Measurements from ENCODE around the gene ZNF174. TPM values are rescaled to one million over a fixed set of nuclear protein-coding genes. Genes with fewer than 3 reads are reported as not detected.

ZNF174 gene
- total RNA-seq, 1 donor from 2014 or later, result 14.9 TPM

GRCh38 chr16:3408561-3409197 is 7.7 kb downstream of the ZNF174 start:
- TF ChIP-seq, protein P1, sequence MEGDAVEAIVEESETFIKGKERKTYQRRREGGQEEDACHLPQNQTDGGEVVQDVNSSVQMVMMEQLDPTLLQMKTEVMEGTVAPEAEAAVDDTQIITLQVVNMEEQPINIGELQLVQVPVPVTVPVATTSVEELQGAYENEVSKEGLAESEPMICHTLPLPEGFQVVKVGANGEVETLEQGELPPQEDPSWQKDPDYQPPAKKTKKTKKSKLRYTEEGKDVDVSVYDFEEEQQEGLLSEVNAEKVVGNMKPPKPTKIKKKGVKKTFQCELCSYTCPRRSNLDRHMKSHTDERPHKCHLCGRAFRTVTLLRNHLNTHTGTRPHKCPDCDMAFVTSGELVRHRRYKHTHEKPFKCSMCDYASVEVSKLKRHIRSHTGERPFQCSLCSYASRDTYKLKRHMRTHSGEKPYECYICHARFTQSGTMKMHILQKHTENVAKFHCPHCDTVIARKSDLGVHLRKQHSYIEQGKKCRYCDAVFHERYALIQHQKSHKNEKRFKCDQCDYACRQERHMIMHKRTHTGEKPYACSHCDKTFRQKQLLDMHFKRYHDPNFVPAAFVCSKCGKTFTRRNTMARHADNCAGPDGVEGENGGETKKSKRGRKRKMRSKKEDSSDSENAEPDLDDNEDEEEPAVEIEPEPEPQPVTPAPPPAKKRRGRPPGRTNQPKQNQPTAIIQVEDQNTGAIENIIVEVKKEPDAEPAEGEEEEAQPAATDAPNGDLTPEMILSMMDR (conservative IDR thresholded peaks at IDR 0.05), result no peak
- Mint-ChIP-seq H3K9me3 (peaks cover 7% of the 10 kb centered on the region), H3K27ac (no peak overlapping the region), H3K4me3 (no peak overlapping the region), H3K4me1 (ENCODE audit: unreplicated experiment) (no peaks in the 10 kb centered on the region), H3K36me3 (peaks cover 73% of the 10 kb centered on the region), H3K27me3 (no peaks in the 10 kb centered on the region)
- DNase-seq (ENCODE audit: extremely low spot score, unreplicated experiment), result no peak

- Mint-ChIP-seq H3K4me3 (no peak overlapping the region), H3K27ac (no peak overlapping the region), H3K36me3 (peaks cover 24% of the 10 kb centered on the region), H3K9me3 (peaks cover 3% of the 10 kb centered on the region), H3K27me3 (no peaks in the 10 kb centered on the region), H3K4me1 (ENCODE audit: unreplicated experiment) (no peaks in the 10 kb centered on the region)
- no peak for DNase-seq (ENCODE audit: extremely low spot score, unreplicated experiment)
- TF ChIP-seq, protein P1 (conservative IDR thresholded peaks at IDR 0.05), result no peak
These were observed 12.8 kb downstream of the ZNF174 start for GRCh38 chr16:3413730-3414379.

DNA sequence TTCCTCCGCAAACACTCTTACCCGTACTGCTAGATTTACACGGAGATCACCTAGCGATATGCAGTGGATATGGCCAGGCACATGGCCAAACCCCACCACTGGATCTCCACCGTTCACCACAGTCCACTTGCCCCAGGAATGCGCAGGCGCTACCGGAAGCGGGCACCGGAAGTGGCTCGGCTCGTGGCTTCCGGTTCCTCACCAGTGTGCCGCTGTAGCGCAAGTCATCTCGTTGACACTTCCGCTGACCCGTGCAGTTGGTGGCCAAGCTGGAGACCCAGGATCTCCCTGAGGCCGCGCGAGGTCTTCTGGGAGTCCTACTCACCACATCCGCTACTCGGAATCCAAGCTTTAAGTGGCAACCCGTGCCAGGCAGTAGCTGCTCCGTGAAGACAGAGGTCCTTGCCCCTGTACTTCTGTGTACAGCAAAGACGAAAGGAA is 30.8 kb downstream of the ZNF174 start:
- no peak overlapping the region for H3K4me3 Mint-ChIP-seq
- no peak overlapping the region for H3K27ac Mint-ChIP-seq
- TF ChIP-seq, protein P1 (conservative IDR thresholded peaks at IDR 0.05), result no peak
- no peaks in the 10 kb centered on the region for H3K9me3 Mint-ChIP-seq
- H3K36me3 Mint-ChIP-seq, result peaks cover 3% of the 10 kb centered on the region
- H3K27me3 Mint-ChIP-seq, result peaks cover 2% of the 10 kb centered on the region
- peaks cover 3% of the 10 kb centered on the region for H3K4me1 Mint-ChIP-seq (ENCODE audit: unreplicated experiment)
- DNase-seq (ENCODE audit: extremely low spot score, unreplicated experiment), result no peak

DNA sequence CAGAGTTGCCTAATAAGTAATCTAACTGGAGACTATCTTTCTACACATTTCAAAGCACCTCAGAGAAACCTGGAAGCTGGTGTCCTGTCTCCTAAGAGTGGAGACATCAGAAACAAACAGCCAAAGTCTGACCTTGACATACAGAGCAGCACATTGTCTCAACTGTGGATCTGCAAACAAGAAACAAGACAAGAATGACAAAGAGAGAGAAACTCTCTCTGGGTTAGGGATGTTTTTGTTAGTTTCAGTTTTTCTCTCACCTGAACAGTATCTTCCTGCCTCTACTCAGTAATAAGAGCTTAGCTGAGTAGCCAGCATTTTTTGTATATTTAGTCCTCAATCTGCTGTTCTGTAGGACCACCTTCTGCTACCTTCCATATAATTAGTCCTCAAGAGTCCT is 33.4 kb downstream of the ZNF174 start:
- H3K27me3 Mint-ChIP-seq, result peaks cover 7% of the 10 kb centered on the region
- no peak overlapping the region for H3K4me3 Mint-ChIP-seq
- no peaks in the 10 kb centered on the region for H3K9me3 Mint-ChIP-seq
- no peak overlapping the region for H3K27ac Mint-ChIP-seq
- TF ChIP-seq, protein P1 (conservative IDR thresholded peaks at IDR 0.05), result no peak
- H3K36me3 Mint-ChIP-seq, result peaks cover 4% of the 10 kb centered on the region
- no peak for DNase-seq (ENCODE audit: extremely low spot score, unreplicated experiment)
- peaks cover 3% of the 10 kb centered on the region for H3K4me1 Mint-ChIP-seq (ENCODE audit: unreplicated experiment)

GRCh38 chr16:3439637-3440036 is 38.6 kb downstream of the ZNF174 start:
- DNase-seq (ENCODE audit: extremely low spot score, unreplicated experiment), result no peak
- no peak overlapping the region for H3K27ac Mint-ChIP-seq
- peaks cover 18% of the 10 kb centered on the region for H3K36me3 Mint-ChIP-seq
- TF ChIP-seq, protein P1 (conservative IDR thresholded peaks at IDR 0.05), result no peak
- no peak overlapping the region for H3K4me3 Mint-ChIP-seq
- H3K9me3 Mint-ChIP-seq, result peaks cover 5% of the 10 kb centered on the region
- H3K27me3 Mint-ChIP-seq, result peaks cover 4% of the 10 kb centered on the region
- H3K4me1 Mint-ChIP-seq (ENCODE audit: unreplicated experiment), result no peaks in the 10 kb centered on the region

Measured in type B pancreatic cell (in vitro differentiated cells).